GM18502 (cell line): ENCODE measurements around the gene ACD.
A peak's percentile ranks its signal among the peaks of the same experiment; 100 is the strongest.

ENCODE experiments used
- ATAC-seq: cut with Tn5 transposase; IDR thresholded peaks from one replicate; pipeline ENCODE4 v1.9.1; 2021; ENCODE audit warnings: mild to moderate bottlenecking; ENCODE audit not compliant: unreplicated experiment, poor library complexity

The ACD gene

DNA sequence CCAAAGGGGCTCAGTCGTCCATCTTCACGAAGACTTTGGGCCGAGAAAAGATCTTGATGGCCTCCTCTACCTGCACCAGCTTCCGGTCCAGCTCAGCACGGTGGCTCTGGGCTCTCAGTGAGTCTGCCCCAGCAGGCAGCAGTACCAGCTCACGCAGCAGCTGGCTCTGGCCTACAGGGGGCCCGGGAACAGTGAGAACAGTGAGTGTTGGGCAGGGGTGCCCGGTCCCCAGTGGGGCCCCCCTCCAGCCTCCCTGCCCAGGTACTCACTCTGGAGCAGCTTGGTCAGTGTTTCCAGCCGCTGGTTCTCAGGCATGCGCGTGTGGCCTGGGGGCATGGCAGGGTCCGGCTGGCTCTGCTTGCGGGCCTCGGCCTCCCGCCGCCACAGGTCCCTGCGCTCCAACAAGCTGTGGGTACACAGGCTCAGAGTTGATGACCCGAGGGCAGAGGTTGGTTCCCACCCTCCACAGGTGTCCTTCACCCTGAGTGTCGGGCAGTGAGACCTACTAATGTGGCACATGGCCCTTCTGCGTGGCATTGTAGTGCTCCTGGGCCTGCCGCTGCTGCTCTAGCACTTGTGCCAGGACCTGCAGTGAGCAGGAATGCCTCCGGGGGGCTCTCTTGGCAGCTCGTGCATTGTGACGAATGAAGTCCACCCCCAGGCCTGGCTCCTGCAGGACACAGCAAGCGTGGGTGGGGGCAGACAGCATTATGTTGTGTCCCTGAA lies 3.3 kb upstream of the ACD start:
- ATAC-seq, result no peak

DNA sequence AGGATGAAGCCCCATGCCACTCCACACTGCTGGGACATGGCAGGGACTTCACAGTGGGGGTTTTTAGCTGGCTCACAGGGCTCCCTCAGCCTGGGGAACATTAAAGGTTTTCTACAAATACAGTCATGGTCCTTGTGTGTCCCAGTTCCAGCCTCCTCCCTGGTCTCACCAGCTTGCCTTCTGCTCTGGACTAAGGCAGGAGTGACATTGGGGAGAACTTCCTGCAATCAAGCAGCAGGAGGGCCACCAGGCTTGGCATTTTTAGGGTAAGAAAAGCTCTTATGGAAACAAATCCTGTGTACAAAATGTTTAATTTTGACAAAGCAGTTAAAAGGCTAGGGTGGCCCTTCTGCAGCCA lies 2.6 kb upstream of the ACD start:
- ATAC-seq, result no peak

DNA sequence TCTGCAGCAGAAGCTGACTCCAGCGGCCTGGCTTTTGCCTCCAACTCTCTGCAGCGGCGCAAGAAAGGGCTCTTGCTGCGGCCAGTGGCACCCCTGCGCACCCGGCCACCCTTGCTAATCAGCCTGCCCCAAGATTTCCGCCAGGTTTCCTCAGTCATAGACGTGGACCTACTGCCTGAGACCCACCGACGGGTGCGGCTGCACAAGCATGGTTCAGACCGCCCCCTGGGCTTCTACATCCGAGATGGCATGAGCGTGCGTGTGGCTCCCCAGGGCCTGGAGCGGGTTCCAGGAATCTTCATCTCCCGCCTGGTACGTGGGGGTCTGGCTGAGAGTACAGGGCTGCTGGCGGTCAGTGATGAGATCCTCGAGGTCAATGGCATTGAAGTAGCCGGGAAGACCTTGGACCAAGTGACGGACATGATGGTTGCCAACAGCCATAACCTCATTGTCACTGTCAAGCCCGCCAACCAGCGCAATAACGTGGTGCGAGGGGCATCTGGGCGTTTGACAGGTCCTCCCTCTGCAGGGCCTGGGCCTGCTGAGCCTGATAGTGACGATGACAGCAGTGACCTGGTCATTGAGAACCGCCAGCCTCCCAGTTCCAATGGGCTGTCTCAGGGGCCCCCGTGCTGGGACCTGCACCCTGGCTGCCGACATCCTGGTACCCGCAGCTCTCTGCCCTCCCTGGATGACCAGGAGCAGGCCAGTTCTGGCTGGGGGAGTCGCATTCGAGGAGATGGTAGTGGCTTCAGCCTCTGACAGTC lies 2.0 kb upstream of the ACD start:
- no peak for ATAC-seq

DNA sequence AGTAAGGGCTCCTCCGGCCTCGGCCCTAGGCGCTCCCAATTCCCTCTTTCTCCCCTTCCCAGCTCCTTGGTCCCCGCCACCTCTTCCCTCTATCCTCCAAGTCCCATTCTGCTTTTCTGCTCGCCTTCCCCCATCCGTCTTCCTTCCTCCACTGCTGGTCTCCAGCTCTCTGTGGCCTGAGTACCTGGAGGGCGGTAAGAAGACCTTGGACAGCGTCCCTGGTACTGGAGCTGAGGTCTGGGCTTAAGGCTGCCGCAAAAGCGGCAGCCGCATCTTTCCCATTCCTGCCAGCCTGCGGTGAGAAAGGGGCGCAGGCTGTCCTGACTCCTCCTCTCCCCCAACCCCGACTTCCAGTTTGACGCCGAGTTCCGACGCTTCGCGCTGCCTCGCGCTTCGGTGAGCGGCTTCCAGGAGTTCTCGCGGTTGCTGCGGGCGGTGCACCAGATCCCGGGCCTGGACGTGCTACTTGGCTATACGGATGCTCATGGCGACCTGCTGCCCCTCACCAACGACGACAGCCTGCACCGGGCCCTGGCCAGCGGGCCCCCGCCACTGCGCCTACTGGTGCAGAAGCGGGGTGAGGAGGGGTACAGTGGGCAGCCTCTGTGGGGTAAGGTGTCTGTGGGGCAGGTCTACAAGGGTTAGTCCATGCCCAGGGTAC lies 1.2 kb upstream of the ACD start:
- no peak for ATAC-seq

DNA sequence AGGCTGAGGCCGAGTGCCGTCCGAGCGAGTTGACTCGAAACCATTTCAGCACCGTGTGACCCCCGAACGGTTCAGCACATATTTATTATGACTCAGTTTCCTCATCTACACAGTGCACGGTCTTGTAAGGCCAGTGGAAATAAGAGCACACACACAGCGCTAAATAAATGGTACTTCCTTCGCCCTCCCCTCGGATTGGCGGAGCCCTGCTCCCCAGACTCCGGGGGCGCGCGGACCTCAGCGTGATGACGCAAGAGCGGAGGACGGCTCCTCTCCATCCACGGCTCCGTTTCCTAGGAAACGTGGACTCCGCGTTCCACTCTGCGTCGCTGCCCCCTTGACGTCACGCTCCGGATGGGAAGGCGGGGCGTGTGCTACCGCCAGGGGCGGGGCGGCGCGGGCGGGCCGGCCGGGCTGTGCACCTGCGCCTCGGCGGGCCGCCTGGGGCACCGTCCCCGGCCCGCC lies 536 bp upstream of the ACD start, which contains the start of gene PARD6A:
PARD6A (plus strand) TSS at position 397 of the 465 bp plus-strand sequence. CDS start 79 bp downstream, outside the sequence.
- ATAC-seq, result peak; percentile 79

DNA sequence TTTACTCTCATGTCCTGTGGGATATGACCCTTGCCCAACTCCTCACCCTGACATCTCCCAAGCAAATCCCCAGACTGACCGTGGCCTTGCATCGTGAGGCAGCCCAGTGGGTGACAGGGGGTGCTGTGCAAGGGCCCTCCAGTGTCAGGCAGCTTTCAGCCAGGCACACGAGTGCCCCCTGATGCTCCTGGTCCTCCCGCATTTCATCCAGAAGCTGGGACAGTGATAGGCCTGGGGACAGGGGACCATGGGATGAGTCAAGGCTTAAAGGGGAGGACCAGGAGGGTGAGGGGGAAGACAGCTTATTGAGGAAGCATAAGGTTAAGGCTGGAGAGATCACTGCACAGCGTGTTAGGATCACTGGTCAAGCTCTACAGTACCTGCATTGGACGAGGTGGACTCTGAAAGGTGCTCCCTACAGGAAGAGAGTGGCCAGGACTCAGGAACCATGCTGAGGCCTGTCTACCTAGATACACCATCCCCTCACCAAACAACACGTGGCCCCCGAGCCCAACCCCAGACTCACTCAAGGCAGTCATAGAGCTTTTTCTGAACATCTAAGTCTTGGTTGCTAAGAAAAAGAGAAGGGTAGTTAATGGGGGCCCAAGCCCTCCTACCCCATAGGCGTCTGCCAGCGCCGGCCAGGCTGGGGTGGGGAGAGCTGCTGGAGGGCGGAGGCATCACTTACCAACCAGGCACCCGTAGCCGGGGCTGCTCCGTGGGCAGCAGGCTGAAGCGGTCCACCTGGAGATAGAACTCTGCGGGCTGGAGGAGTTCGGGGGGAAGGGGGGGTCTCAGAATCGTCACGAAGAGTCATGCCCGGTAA lies 998 bp downstream of the ACD start:
- no peak for ATAC-seq

DNA sequence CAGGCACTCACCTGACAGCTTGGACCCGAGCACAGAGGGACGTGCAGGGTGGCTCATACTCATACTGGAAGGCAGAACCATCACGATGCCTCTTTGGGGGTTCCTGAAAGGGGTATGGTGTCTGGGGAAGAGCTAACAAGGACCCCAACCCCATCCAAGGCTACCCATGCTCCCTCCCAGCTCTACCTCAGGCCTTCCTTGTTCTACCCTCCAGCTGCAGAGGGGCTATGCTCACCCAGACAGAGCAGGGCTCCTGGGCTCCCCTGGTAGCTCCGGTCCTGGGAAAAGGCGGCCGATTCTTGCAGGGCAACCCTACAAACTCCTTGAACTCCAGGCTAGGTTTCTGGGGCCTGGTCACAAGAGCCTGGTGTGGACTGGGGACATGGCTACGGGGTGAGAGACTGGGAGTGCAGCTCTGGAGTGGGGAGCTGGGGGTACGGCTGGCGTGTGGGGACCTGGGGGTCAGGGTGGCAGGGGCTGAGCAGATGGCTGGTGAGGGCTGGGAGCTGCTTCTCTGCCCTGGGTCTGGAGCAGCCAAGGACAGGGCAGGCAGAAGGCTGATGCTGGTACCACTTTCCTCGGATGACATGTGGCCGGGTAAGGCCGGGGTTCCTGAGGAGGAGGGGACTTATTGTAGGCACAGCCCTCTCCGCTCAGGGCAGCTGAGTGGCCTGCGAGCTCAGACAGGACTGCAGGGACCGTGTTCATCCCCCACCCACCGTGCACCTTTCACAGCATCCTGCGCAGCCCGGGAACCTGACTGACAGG lies 2.1 kb downstream of the ACD start:
- no peak for ATAC-seq

DNA sequence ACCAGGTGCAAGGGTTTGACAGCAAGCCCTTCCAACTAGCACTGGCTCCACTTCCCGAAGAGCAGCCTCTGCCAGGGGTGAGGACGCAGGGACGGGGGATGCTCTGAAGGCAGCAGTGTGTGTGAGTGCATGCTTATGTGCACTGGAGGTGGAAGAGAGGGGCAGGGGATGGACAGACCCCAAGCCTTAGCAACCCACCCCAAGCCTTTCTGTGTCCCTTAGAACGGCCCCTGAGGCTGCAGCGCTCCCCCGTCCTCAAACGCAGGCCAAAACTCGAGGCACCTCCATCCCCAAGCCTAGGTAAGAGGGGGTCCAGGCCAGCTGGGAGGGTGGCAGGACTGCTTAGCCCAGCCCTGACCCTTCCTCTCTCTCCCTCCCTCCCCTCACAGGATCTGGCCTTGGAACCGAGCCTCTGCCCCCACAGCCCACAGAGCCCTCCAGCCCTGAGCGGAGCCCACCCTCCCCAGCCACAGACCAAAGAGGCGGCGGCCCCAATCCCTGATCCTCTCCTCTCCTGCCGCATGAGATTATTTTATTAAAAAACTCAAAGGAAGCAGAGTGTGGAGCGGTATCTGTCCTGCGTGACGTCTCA lies 2.9 kb downstream of the ACD start:
- no peak for ATAC-seq

DNA sequence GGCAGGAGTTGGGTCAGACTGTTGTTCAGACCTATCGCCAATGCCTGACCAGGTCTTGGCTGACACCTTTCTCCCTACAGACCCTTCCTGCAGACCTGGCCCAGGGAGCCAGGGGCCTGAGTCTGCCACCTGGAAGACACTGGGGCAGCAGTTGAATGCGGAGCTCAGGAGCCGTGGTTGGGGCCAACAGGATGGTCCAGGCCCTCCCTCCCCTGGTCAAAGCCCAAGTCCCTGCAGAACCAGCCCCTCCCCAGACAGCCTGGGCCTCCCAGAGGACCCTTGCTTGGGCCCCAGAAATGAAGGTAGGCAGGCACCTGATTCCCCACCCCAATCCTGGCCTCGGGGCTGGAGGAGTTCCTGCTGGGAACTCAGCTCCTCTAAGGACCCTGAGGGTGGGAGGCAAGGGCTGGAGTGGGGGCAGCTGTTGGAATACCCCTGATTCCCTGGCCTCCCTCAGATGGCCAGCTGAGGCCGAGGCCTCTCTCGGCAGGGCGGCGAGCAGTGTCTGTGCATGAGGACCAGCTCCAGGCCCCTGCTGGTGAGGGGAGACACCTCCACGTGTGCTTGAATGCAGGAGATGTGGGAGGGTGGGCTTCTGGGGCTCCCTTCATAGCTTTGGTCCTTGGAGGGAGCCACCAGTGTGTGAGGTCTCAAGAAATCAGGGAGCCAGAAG lies 3.6 kb downstream of the ACD start:
- no peak for ATAC-seq

DNA sequence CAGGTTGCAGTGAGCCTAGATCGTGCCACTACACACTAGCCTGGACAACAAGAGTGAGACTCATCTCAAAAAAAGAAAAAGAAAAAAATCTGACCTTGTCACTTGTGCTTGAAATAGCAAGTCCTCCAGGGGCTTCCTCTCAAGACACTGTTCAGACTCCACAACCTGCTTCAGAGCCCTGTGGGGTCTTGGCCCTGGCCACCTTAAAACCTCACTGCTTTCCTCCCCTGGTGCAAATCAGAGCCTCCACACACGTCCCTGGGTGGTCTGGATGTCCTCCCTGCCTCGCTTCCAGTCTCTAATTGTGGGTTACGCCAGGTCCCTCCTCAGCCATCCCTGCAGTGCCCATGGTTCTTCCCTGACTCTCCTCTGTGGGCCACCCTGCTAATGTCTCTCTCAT lies 4.7 kb downstream of the ACD start:
- no peak for ATAC-seq

DNA sequence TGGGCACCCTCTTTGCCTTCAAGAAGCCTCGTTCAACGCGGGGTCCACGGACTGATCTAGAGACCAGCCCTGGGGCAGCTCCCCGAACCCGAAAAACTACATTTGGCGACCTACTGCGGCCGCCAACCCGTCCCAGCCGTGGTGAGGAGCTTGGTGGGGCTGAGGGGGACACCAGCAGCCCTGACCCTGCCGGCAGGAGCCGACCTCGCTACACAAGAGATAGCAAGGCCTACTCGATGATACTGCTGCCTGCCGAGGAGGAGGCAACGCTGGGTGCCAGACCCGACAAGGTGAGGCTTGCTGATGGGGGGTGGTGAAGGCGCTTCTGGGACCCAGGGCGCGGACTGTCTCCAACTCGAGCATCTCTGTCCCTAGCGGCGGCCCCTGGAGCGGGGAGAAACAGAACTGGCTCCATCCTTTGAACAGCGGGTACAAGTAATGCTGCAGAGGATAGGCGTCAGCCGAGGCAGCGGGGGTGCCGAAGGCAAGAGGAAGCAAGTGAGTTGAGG lies 5.6 kb downstream of the ACD start:
- ATAC-seq, result no peak

DNA sequence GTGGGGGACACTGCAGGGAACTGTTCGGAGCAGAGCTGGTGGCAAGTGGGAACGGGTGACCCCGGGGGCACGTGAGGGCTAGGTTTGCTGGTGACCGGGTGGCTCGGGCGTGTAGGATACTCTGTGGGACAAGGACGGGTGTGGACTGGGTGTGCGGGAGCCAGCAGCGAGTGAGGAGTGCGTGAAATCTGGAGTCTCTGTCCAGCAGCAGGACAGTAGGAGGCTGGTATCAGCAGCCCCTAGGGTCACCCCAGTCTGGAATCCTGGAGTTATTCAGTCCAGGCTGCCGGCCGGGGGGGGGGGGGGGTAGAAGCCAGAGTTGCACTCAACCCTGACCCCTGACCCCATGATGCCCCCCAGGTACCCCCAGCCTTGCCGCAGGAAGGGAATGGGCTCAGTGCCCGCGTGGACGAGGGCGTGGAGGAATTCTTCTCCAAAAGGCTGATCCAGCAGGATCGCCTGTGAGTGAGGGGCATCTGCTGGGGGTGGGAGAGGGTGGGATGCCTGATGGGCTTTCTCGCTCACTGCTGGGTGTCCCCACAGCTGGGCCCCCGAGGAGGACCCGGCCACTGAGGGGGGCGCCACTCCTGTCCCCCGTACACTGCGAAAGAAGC lies 6.2 kb downstream of the ACD start:
- ATAC-seq, result no peak

DNA sequence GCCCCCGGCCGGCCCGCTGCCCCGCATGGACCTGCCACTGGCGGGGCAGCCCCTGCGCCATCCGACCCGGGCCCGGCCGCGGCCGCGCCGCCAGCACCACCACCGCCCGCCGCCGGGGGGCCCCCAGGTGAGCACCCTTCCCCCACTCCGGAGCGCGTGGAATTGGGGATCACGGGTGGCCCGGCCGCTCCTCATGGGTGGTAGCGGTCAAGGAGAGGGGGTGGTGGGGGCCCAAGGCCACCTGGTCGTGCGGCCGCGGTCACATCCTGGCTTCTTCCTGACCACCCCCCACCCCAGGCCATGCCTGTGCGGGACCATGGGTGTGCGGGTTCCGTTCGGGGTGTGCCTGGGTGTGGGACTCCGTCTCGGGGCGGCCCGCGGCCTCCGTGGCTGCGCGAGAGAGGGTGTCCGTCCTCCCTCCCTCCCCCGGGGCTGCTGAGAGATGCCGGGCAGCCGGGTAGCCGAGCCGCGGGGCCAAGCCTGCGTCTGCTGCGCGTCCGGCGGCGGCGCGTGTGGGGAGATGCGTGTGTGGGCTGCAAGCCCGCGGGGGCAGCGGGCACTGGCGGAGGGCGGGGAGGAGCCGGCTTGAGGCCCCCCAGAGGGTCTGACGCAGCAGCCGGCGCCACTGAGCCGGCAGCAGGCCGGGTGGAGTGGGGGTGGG lies 6.8 kb downstream of the ACD start:
- no peak for ATAC-seq

DNA sequence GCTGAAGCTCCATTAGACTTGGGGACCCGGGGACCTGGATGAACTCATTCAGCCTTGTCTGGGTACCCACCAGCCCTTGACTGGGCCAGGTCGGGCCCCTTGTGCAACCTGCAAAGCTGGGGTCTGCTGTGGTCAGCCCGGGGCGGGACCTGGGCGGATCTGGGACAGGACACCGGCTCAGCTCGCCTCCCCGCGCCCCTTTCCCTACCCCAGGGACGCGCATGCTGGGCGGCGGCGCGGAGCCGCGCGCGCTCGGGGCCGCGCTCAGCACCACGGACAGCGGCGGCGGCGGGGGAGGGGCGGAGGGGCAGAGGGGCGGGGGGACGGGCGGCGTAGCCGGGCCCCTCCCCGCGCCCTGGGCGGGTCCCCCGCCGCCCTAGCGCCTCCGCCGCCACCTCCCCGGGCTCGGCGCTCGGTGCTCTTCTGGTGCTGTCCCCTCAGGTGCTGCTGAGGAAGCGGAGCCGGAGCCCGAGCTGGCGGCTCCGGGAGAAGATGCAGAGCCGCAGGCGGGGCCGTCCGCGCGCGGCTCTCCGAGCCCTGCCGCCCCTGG lies 7.4 kb downstream of the ACD start:
- ATAC-seq, result no peak

DNA sequence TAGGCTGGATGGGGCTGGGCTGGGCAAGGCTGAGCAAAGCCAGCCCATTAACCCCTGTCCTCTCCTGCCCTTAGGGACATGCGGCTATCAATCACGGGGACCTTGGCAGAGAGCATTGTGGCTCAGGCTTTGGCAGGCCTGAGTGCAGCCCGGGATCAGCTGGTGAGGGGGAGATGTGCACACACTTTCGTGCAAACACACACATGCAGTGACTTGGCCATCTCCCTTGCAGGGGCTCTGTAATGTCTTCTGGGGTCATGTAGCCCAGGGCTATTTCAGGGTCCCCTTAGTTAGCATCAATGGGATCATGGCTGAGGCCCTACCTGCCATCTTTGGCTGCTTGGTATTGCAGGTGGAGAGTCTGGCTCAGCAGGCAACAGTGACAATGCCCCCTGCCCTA lies 8.2 kb downstream of the ACD start:
- ATAC-seq, result no peak

DNA sequence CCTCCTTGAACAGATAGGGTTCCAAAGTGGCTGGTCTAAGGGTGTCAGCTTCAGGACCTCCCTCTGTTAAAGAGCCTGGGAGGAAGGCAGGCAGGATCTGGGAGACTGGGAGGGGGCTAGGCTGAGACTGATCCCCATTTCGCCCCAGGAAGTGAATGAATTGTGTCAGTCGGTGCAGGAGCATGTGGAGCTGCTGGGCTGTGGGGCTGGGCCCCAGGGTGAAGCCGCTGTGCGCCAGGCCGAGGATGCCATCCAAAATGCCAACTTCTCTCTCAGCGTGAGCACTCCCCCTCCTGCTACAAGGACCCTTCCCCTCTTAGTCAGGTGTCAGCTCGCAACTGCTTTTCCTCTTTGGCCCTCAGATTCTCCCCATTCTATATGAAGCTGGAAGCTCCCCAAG lies 9.0 kb downstream of the ACD start:
- no peak for ATAC-seq

DNA sequence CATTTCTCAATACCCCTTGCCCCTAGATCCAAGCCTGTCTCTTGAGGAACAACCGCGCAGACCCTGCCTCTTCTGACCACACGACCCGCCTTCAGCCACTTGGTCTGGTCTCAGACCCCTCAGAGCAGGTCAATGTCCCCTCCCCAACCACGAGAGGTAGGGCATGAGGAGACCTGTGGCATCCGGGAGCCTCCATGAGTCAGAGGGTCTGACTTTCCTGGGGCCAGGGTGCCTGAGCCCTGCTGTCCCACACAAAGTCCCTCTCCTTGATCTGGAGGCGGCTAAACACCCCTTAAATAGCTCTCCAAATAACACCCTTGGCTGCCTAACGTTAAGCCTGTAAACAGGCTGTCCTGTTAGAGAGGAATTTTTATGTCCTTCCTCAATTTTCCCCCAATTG lies 10.0 kb downstream of the ACD start:
- no peak for ATAC-seq
